Trophoblast cell (in vitro differentiated cells and primary cell): ENCODE measurements around the gene OLFM2.

Experiments used
- DNase-seq, 2 donors: peaks; one replicate each; pipeline ENCODE4 v3.0.0-alpha.2; 2016
- H2AFZ ChIP-seq: 2 replicates; pipeline ENCODE4 v1.6.1; 2013; ENCODE audit warnings: low read length, moderate library complexity, mild to moderate bottlenecking; ENCODE audit not compliant: insufficient read depth, poor library complexity
- H2AK5ac ChIP-seq: 2 replicates; pipeline ENCODE4 v1.6.1; 2013; ENCODE audit warnings: mild to moderate bottlenecking, low read length
- H2BK120ac ChIP-seq: 2 replicates; pipeline ENCODE4 v1.6.1; 2013; ENCODE audit warnings: low read length, mild to moderate bottlenecking, moderate library complexity; ENCODE audit not compliant: insufficient read depth, poor library complexity
- H2BK12ac ChIP-seq: 2 replicates; pipeline ENCODE4 v1.6.1; 2013; ENCODE audit warnings: mild to moderate bottlenecking, low read length, moderate library complexity
- H2BK5ac ChIP-seq: 2 replicates; pipeline ENCODE4 v1.6.1; 2013; ENCODE audit warnings: low read length, low read depth, moderate library complexity, mild to moderate bottlenecking; ENCODE audit not compliant: poor library complexity
- H3K14ac ChIP-seq: 2 replicates; pipeline ENCODE4 v1.6.1; 2013; ENCODE audit warnings: mild to moderate bottlenecking, low read length
- H3K18ac ChIP-seq: 2 replicates; pipeline ENCODE4 v1.6.1; 2013; ENCODE audit warnings: mild to moderate bottlenecking, low read length
- H3K23ac ChIP-seq: 2 replicates; pipeline ENCODE4 v1.6.1; 2013; ENCODE audit warnings: low read length
- H3K27ac ChIP-seq: 2 replicates; pipeline ENCODE4 v1.5.1; 2013; ENCODE audit warnings: low read depth, mild to moderate bottlenecking, inconsistent platforms, low read length, moderate library complexity
- H3K27me3 ChIP-seq: 2 replicates; pipeline ENCODE4 v1.6.1; 2013; ENCODE audit warnings: inconsistent platforms, mild to moderate bottlenecking, low read length, moderate library complexity; ENCODE audit not compliant: insufficient read depth
- H3K36me3 ChIP-seq, 2 experiments: 1 replicate in 1 of 2; 2 replicates in 1 of 2; pipeline ENCODE4 v1.6.1; 2013; ENCODE audit warnings: low read length in 2 of 2, mild to moderate bottlenecking in 2 of 2, moderate library complexity in 1 of 2; ENCODE audit not compliant: insufficient read depth in 2 of 2, control insufficient read depth in 1 of 2
- H3K4ac ChIP-seq: 2 replicates; pipeline ENCODE4 v1.6.1; 2013; ENCODE audit warnings: low read depth, mild to moderate bottlenecking, low read length, moderate library complexity
- H3K4me1 ChIP-seq, 2 experiments: 1 replicate in 1 of 2; 2 replicates in 1 of 2; pipeline ENCODE4 v1.6.1; 2013; ENCODE audit warnings: low read length in 2 of 2, mild to moderate bottlenecking in 2 of 2, moderate library complexity in 1 of 2; ENCODE audit not compliant: insufficient read depth in 2 of 2, control insufficient read depth in 1 of 2
- H3K4me2 ChIP-seq: 2 replicates; pipeline ENCODE4 v1.6.1; 2013; ENCODE audit warnings: inconsistent platforms, mild to moderate bottlenecking, low read length, moderate library complexity
- H3K4me3 ChIP-seq: 2 replicates; pipeline ENCODE4 v1.5.1; 2013; ENCODE audit warnings: mild to moderate bottlenecking, low read depth, low read length, inconsistent platforms
- H3K79me1 ChIP-seq: one replicate; pipeline ENCODE4 v1.6.1; 2013; ENCODE audit warnings: low read length
- H3K79me2 ChIP-seq: 2 replicates; pipeline ENCODE4 v1.6.1; 2013; ENCODE audit warnings: low read length, mild to moderate bottlenecking; ENCODE audit not compliant: control insufficient read depth, insufficient read depth, poor library complexity
- H3K9ac ChIP-seq: 2 replicates; pipeline ENCODE4 v1.6.1; 2013; ENCODE audit warnings: mild to moderate bottlenecking, low read length
- H3K9me3 ChIP-seq: 2 replicates; pipeline ENCODE4 v1.6.1; 2013; ENCODE audit warnings: low read depth, mild to moderate bottlenecking, control low read depth, inconsistent platforms, low read length; ENCODE audit not compliant: insufficient read depth
- H4K12ac ChIP-seq: 2 replicates; pipeline ENCODE4 v1.6.1; 2013; ENCODE audit warnings: low read depth, mild to moderate bottlenecking, low read length, moderate library complexity
- H4K8ac ChIP-seq: 2 replicates; pipeline ENCODE4 v1.6.1; 2013; ENCODE audit warnings: low read depth, mild to moderate bottlenecking, low read length, moderate library complexity
- H4K91ac ChIP-seq: one replicate; pipeline ENCODE4 v1.6.1; 2013; ENCODE audit warnings: low read depth, mild to moderate bottlenecking, low read length, moderate library complexity
- WGBS: extraction: QIAGEN DNeasy Blood & Tissue Kit; methylation state at CpG from one replicate; pipeline ENCODE4 v1.1.7; 2013; ENCODE audit warnings: missing lambda C conversion rate; ENCODE audit not compliant: insufficient read length, insufficient coverage; ENCODE audit errors: extremely low coverage; 5-methylcytosine and 5-hydroxymethylcytosine counted together

Gene OLFM2

GRCh38 chr19:9966448-9966847, 30.1 kb upstream of the OLFM2 start:
- H3K9ac ChIP-seq, result no peak overlapping the region
- peaks cover 14% of the 10 kb centered on the region for H3K27me3 ChIP-seq
- H4K8ac ChIP-seq, result no peak overlapping the region
- H4K91ac ChIP-seq, result no peak overlapping the region
- no peak overlapping the region for H2BK120ac ChIP-seq
- H3K4me3 ChIP-seq, result no peak overlapping the region
- no peak overlapping the region for H3K14ac ChIP-seq
- no peak overlapping the region for H3K23ac ChIP-seq
- WGBS, result no CpG with 5 or more reads among the region's 29 CpGs
- H3K4ac ChIP-seq, result no peak overlapping the region
- no peak overlapping the region for H3K4me2 ChIP-seq
- no peaks in the 10 kb centered on the region for H3K36me3 ChIP-seq
- H2AFZ ChIP-seq, result no peak overlapping the region
- H3K27ac ChIP-seq, result no peak overlapping the region
- peaks cover 3% of the 10 kb centered on the region for H3K9me3 ChIP-seq
- H3K18ac ChIP-seq, result no peak overlapping the region
- no peak overlapping the region for H2BK5ac ChIP-seq
- no peaks in the 10 kb centered on the region for H3K79me2 ChIP-seq
- no peaks in the 10 kb centered on the region for H3K79me1 ChIP-seq
- H3K4me1 ChIP-seq, result no peaks in the 10 kb centered on the region
- no peak for DNase-seq
- H2AK5ac ChIP-seq, result no peak overlapping the region
- no peak overlapping the region for H4K12ac ChIP-seq
- no peak overlapping the region for H2BK12ac ChIP-seq

- no peak overlapping the region for H2BK12ac ChIP-seq
- no peak overlapping the region for H2BK120ac ChIP-seq
- no peak overlapping the region for H4K91ac ChIP-seq
- no CpG with 5 or more reads among the region's 14 CpGs for WGBS
- no peak overlapping the region for H3K9ac ChIP-seq
- no peak overlapping the region for H3K4me2 ChIP-seq
- H3K4me3 ChIP-seq, result no peak overlapping the region
- H3K23ac ChIP-seq, result no peak overlapping the region
- peaks cover 14% of the 10 kb centered on the region for H3K27me3 ChIP-seq
- H2AK5ac ChIP-seq, result no peak overlapping the region
- no peak overlapping the region for H4K8ac ChIP-seq
- H4K12ac ChIP-seq, result no peak overlapping the region
- peaks cover 3% of the 10 kb centered on the region for H3K9me3 ChIP-seq
- H3K36me3 ChIP-seq, result no peaks in the 10 kb centered on the region
- DNase-seq, result no peak
- no peak overlapping the region for H2BK5ac ChIP-seq
- H3K14ac ChIP-seq, result no peak overlapping the region
- no peaks in the 10 kb centered on the region for H3K79me2 ChIP-seq
- no peak overlapping the region for H2AFZ ChIP-seq
- no peaks in the 10 kb centered on the region for H3K79me1 ChIP-seq
- H3K4me1 ChIP-seq, result no peaks in the 10 kb centered on the region
- no peak overlapping the region for H3K18ac ChIP-seq
- H3K4ac ChIP-seq, result no peak overlapping the region
- H3K27ac ChIP-seq, result no peak overlapping the region
Measured at GRCh38 chr19:9966024-9966423, 29.7 kb upstream of the OLFM2 start.

GRCh38 chr19:9962623-9963290, 26.4 kb upstream of the OLFM2 start:
- Histone ChIP-seq H4K91ac (no peak overlapping the region), H3K14ac (no peak overlapping the region), H3K27me3 (peaks cover 12% of the 10 kb centered on the region), H4K12ac (no peak overlapping the region), H4K8ac (no peak overlapping the region), H3K36me3 (no peaks in the 10 kb centered on the region), H3K9me3 (peaks cover 3% of the 10 kb centered on the region), H3K23ac (peak overlapping the region; percentile 84), H3K4me2 (no peak overlapping the region), H3K27ac (no peak overlapping the region), H3K4me3 (no peak overlapping the region), H3K4me1 (no peaks in the 10 kb centered on the region), H2AFZ (no peak overlapping the region), H3K79me1 (no peaks in the 10 kb centered on the region), H2BK120ac (no peak overlapping the region), H3K79me2 (no peaks in the 10 kb centered on the region), H3K4ac (no peak overlapping the region), H2BK12ac (no peak overlapping the region), H2AK5ac (no peak overlapping the region), H3K9ac (no peak overlapping the region), H2BK5ac (no peak overlapping the region), H3K18ac (no peak overlapping the region)
- no peak for DNase-seq
- whole genome bisulfite sequencing, result no CpG with 5 or more reads among the region's 7 CpGs

- no peak overlapping the region for H2AFZ ChIP-seq
Measured at GRCh38 chr19:9961103-9961502, 24.8 kb upstream of the OLFM2 start.

More at GRCh38 chr19:9961103-9961502, 24.8 kb upstream of the OLFM2 start:
- Histone ChIP-seq H2BK5ac (no peak overlapping the region), H3K9me3 (peaks cover 2% of the 10 kb centered on the region), H2BK120ac (no peak overlapping the region), H3K4me1 (no peaks in the 10 kb centered on the region), H3K14ac (no peak overlapping the region), H3K4ac (no peak overlapping the region), H3K79me1 (no peaks in the 10 kb centered on the region), H4K91ac (no peak overlapping the region), H4K12ac (no peak overlapping the region), H3K27me3 (peaks cover 5% of the 10 kb centered on the region), H3K23ac (no peak overlapping the region), H3K4me2 (no peak overlapping the region), H3K36me3 (no peaks in the 10 kb centered on the region), H3K79me2 (no peaks in the 10 kb centered on the region), H4K8ac (no peak overlapping the region), H3K18ac (no peak overlapping the region), H2BK12ac (no peak overlapping the region), H2AK5ac (no peak overlapping the region), H3K9ac (no peak overlapping the region), H3K4me3 (no peak overlapping the region), H3K27ac (no peak overlapping the region)
- DNase-seq, result no peak
- no CpG with 5 or more reads among the region's 4 CpGs for WGBS
